ENCODE results near the gene MAN1B1.

The MAN1B1 gene

GRCh38 chr9:137147793-137148160 lies 61.0 kb downstream of the MAN1B1 start:
- peaks cover 51% of the 10 kb centered on the region for H3K27me3 Mint-ChIP-seq
- DNase-seq (no peak), ATAC-seq (no peak)
- H3K4me3 Mint-ChIP-seq: no peak overlapping the region
- no peak overlapping the region for H3K27ac Mint-ChIP-seq
- peaks cover 22% of the 10 kb centered on the region for H3K4me1 Mint-ChIP-seq
- H3K9me3 Mint-ChIP-seq: no peaks in the 10 kb centered on the region

DNA sequence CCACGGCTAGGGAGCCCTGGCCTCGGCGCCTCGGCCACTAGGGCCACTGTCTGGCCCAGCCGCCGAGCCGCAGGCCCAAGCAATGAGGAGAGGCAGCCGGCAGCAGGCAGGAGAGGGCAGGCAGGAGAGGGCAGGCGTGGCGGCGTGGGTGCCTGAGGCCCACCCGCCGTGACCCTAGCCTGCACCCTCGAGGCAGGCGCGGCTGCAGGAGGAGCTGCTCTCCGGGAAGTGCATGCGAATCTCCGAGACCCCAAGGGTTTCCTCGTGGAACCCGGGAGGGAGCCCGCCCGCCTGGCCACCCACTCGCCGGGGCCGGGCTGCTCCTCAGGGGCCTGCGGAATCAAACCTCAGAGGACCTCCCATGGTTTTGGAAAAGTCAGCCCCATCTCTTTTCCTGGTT lies 61.5 kb downstream of the MAN1B1 start:
- H3K27me3 Mint-ChIP-seq: peaks cover 47% of the 10 kb centered on the region
- peaks cover 22% of the 10 kb centered on the region for H3K4me1 Mint-ChIP-seq
- H3K27ac Mint-ChIP-seq: no peak overlapping the region
- no peaks in the 10 kb centered on the region for H3K9me3 Mint-ChIP-seq
- H3K4me3 Mint-ChIP-seq: no peak overlapping the region
- ATAC-seq: no peak
- DNase-seq: no peak

DNA sequence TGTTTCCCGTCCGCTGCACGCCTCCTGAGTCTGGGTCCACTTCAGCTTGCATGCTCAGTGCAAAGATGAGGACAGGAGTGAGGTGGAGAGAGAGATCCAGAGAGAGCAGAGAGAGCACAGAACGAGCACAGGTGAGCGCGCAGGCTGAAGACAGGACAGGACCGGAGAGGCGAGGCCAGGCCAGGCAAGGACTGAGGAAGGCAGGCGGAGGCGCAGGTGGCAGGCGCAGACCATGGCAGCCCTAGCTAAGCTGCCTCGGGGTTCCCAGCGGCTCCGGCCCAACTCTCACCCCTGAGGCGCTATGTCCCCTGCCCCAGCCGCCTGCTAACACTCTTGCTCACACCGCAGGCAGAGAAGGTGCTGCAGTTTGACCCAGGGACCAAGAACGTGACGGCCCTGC lies 61.9 kb downstream of the MAN1B1 start:
- peaks cover 43% of the 10 kb centered on the region for H3K27me3 Mint-ChIP-seq
- H3K9me3 Mint-ChIP-seq: no peaks in the 10 kb centered on the region
- peaks cover 22% of the 10 kb centered on the region for H3K4me1 Mint-ChIP-seq
- no peak overlapping the region for H3K27ac Mint-ChIP-seq
- no peak overlapping the region for H3K4me3 Mint-ChIP-seq
- ATAC-seq (no peak), DNase-seq (no peak)

DNA sequence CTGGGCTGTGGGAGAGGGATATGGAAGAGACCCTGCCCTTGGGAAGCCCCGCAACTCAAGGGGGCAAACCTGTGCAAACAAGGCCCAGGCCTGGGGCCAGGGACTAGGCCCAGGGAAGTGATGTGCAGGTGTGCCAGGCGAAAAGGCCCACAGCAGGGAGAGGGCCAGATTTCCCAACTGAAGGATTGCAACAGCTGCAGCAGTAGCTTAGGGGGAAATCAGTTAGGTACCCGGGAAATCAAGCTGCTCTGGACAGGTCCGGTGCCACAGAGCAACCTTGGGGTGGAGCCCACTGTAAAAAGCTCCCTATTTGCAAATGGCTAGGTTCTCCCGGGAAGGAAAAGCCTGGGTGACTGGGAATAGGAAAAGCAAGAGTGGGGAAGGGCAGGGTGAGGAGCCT lies 62.6 kb downstream of the MAN1B1 start:
- Mint-ChIP-seq H3K4me3 (no peak overlapping the region), H3K9me3 (no peaks in the 10 kb centered on the region), H3K27ac (no peak overlapping the region), H3K4me1 (peaks cover 22% of the 10 kb centered on the region), H3K27me3 (peaks cover 36% of the 10 kb centered on the region)
- DNase-seq: no peak
- no peak for ATAC-seq

DNA sequence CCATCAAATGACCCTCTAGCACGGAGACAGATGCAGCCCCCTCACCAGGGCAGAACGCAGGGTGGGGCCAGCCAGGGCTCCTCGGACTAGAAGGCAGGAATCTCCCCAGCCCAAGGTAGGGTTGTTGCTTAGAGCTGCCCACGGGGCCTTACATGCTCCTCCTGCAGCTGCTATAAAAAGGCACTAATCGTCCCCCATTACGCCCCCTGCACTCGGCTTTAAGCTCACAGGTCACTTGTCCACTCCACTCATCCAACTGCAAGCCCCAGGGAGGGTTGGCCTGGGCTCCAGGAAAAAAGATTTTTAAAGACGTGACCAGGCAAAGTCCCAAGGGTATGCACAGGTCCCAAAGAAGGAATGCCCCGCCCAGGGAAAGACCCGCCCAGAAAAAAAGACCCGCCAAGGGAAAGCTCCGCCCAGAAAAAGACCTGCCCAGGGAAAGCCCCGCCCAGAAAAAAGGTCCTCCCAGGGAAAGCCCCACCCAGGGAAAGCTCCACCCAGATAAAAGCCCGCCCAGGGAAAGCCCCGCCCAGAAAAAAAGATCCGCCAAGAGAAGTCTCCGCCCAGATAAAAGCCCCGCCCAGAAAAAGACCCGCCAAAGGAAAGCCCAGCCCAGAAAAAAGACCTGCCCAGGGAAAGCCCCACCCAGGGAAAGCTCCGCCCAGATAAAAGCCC lies 63.3 kb downstream of the MAN1B1 start:
- Mint-ChIP-seq H3K9me3 (no peaks in the 10 kb centered on the region), H3K4me3 (peak overlapping the region; percentile 17 to 59), H3K4me1 (peaks cover 22% of the 10 kb centered on the region), H3K27me3 (peaks cover 38% of the 10 kb centered on the region), H3K27ac (no peak overlapping the region)
- no peak for ATAC-seq
- DNase-seq: no peak

DNA sequence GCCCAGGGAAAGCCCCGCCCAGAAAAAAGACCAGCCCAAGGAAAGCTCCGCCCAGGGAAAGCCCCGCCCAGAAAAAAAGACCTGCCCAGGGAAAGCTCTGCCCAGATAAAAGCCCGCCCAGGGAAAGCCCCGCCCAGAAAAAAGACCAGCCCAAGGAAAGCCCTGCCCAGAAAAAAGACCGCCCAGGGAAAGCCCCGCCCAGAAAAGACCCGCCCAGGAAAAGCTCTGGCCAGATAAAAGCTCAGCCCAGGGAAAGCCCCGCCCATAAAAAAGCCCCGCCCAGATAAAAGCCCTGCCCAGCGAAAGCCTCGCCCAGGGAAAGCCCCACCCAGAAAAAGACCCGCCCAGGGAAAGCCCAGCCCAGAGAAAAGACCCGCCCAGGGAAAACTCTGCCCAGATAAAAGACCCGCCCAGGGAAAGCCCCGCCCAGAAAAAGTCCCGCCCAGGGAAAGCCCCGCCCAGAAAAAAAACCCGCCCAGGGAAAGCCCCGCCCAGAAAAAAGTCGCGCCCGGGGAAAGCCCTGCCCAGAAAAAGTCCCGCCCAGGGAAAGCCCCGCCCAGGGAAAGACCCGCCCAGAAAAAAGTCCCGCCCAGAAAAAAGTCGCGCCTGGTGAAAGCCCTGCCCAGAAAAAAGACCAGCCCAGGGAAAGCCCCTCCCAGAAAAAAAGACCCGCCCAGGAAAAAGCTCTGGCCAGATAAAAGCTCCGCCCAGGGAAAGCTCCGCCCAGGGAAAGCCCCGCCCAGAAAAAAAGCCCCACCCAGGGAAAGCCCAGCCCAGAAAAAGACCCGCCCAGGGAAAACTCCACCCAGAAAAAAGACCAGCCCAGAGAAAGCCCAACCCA lies 64.1 kb downstream of the MAN1B1 start:
- Mint-ChIP-seq H3K9me3 (no peaks in the 10 kb centered on the region), H3K27me3 (peaks cover 43% of the 10 kb centered on the region), H3K4me1 (peaks cover 23% of the 10 kb centered on the region), H3K27ac (no peak overlapping the region), H3K4me3 (peak overlapping the region; percentile 54 to 59)
- DNase-seq (peak; percentile 90 to 94), ATAC-seq (peak; percentile 62)

GRCh38 chr9:137152844-137153405 lies 66.1 kb downstream of the MAN1B1 start:
- H3K27ac Mint-ChIP-seq: no peak overlapping the region
- DNase-seq: no peak
- H3K4me1 Mint-ChIP-seq: peaks cover 42% of the 10 kb centered on the region
- no peak overlapping the region for H3K4me3 Mint-ChIP-seq
- H3K9me3 Mint-ChIP-seq: no peaks in the 10 kb centered on the region
- ATAC-seq: no peak
- peaks cover 44% of the 10 kb centered on the region for H3K27me3 Mint-ChIP-seq

DNA sequence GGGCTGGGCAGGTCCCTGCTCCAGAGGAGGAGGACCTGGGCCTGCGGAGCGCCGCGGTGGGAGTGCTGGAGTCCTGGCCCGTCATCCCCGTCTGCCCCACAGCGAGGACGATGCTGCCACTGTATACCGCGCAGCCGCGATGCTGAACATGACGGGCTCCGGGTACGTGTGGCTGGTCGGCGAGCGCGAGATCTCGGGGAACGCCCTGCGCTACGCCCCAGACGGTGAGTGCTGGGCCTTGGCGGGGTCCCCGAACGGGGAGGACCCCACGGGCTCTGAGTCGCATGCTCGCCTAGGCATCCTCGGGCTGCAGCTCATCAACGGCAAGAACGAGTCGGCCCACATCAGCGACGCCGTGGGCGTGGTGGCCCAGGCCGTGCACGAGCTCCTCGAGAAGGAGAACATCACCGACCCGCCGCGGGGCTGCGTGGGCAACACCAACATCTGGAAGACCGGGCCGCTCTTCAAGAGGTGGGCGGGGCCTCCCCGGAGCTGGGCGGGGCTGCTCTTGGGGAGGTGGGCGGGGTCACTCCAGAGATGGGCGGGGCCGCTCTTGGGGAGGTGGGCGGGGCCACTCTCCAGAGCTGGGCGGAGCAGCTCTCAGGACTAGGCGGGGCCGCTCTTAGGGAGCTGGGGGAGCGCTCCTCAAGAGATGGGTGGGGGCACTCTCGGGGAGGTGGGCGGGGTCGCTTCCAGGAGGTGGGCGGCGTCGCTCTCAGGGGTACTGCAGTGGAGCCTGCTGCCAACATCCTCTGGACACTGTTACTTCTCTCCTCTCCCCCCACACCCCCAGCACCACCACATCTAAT lies 70.0 kb downstream of the MAN1B1 start:
- Mint-ChIP-seq H3K9me3 (no peaks in the 10 kb centered on the region), H3K27ac (no peak overlapping the region), H3K4me3 (peak overlapping the region; percentile 73 to 77), H3K4me1 (peaks cover 44% of the 10 kb centered on the region), H3K27me3 (peaks cover 72% of the 10 kb centered on the region)
- ATAC-seq: peak; percentile 71
- peak; percentile 65 to 67 for DNase-seq

DNA sequence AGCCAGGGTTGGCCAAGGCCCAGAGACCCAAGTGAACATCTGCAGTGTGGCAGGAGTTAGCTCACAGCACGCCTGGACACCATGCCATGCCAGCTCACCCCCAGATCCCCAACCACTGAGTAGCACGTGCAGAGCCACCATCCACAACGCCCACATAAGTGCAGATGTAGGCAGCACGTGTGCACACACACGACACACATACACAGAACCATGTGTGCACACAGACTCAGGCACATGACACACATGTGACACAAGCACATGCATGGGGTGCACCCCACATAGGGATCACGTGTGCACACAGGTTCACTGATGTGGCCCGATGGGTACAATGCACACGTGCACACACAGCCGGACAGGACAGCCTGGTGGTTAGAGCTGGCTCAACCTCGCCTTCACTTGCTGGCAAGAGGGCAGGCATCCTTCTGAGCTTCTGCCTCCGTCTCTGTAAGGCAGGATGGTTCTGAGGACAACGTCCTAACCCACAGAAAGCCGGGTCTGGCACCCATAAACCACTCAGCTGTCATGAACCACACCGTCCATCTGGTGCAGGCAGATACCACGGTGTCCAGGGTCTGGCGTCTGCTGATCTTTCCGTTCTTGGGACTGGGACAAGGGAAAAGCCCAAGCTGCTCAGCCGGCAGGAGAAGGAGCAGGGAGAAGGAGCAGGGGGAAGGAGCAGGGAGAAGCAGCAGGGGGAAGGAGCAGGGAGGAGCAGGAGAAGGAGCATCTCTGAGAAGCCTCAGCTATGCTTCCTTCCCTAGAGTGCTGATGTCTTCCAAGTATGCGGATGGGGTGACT lies 71.0 kb downstream of the MAN1B1 start:
- peaks cover 78% of the 10 kb centered on the region for H3K27me3 Mint-ChIP-seq
- H3K9me3 Mint-ChIP-seq: no peaks in the 10 kb centered on the region
- ATAC-seq (no peak), DNase-seq (no peak)
- H3K27ac Mint-ChIP-seq: peak overlapping the region in 1 of 2 donors; percentile 46
- peak overlapping the region in 1 of 2 donors; percentile 46 for H3K4me3 Mint-ChIP-seq
- H3K4me1 Mint-ChIP-seq: peaks cover 43% of the 10 kb centered on the region

- Mint-ChIP-seq H3K27me3 (peaks cover 86% of the 10 kb centered on the region), H3K27ac (no peak overlapping the region), H3K4me3 (no peak overlapping the region), H3K9me3 (no peaks in the 10 kb centered on the region), H3K4me1 (peaks cover 43% of the 10 kb centered on the region)
- DNase-seq (no peak), ATAC-seq (no peak)
Observed at GRCh38 chr9:137158625-137159024, 71.8 kb downstream of the MAN1B1 start.
